Stimulated activated CD4-positive, alpha-beta T cell treated with anti-CD3 and anti-CD28 coated beads, TNF-alpha, amount 100 ng/mL, for 4 hours (primary cell): ENCODE measurements around the gene B4GALNT4.
"Not testable (repeated sequence)": the region's sequence is repeated elsewhere in the genome, so short reads cannot be mapped to it uniquely, and the experiment has no call there.

Experiments used
- DNase-seq, 3 experiments: peaks; one replicate each; pipeline ENCODE4 v3.0.0-alpha.2; 2020; ENCODE audit warnings: low read depth in 3 of 3

Gene B4GALNT4

DNA sequence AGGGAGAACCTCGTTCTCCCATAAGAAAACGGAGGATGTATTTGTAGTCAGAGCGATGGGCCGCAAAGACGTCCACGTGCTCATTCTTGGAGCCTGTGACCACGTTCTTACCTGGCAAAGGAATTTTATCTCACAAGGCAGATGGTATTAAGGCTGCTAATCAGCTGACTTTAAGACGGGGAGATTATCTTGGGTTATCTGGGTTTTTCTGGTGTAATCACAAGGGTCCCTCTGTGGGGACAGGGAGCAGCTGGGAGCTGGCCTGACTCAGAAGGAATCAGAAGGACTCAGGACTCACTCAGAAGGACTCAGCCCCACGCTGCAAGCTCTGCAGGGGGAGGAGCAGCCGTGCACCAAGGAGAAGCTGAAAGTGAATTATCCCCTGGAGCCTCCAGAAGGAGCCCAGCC, 53.0 kb downstream of the B4GALNT4 start:
- DNase-seq, result no peak

DNA sequence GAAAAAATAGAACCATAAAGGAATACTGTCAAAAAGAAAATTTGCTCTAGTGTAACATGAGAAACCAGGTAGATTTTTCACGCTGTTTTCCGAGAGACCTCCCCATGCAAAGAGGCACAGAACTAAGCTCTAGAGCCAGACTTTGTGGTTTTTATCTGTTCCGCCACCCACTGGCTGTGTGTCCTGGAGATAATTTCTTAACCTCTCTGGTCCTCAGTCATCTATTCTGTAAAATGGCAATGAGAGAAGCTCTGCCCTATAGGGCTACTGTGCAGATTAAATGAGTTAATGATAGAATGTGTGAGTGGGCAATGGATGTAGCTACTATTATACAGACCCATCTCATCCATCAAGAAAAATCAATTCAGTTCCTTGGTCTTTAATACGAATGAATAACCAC, 54.9 kb downstream of the B4GALNT4 start:
- DNase-seq, result no peak

DNA sequence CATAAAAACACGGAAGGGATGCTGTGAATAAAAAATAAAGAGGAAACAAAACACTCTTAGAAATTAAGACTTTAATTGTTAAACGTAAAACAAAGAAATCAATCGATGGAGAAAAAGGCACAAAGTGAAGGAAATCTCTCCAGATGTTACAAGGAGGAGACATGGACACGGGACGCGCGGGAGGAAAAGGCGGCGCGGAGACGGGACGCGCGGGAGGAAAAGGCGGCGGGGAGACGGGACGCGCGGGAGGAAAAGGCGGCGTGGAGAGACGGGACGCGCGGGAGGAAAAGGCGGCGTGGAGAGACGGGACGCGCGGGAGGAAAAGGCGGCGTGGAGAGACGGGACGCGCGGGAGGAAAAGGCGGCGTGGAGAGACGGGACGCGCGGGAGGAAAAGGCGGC, 55.5 kb downstream of the B4GALNT4 start:
- DNase-seq, result not testable (repeated sequence)

- no peak for DNase-seq
These were observed 56.0 kb downstream of the B4GALNT4 start for GRCh38 chr11:425301-425700.

- DNase-seq, result no peak
These were observed 57.6 kb downstream of the B4GALNT4 start for GRCh38 chr11:426851-427250.

- DNase-seq, result no peak
These were observed 59.0 kb downstream of the B4GALNT4 start for GRCh38 chr11:428295-428694.

DNA sequence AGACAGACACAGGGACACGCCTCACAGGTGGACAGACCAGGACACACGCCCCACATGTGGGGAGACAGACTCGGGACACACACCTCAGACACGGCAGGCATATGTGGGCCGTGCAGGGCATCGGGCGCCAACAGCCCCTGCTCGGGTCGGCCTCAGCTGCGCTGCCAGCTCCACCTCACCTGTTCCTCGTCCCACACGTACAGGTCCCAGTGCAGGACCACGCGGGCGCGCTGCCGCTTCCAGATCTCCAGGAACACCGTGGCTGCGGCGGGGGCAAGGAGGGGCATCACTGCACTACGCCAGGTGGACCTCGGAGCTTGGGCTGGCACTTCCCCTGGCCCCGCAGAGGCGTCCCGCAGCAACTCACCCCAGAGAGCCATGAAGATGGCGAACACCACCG, 60.1 kb downstream of the B4GALNT4 start:
- DNase-seq, result no peak

DNA sequence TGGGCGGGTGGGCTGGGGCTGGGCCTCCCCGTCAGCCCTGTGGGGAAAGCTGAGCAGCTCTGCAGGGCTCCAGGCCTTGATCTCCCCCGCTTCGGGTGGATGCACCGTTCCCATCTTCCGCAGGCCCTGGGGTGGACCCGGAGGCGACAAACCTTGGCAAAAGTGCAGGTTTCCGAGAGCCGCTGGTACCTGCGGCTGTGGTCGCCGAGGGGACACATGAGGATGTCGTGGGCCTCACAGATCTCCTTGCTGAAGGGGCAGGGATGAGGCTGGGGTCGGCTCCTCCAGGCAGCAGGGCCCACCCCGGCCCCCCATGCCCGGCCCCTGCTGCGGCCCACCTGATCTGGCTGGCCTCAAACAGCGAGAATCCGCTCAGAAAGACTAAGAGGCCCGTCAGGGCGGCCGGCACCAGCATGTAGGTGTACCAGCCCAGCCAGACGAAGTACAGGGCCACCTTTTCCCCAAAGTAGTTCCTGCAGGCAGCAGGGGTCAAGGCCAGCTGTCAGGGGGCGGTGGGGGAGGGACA, 60.7 kb downstream of the B4GALNT4 start:
- DNase-seq, result no peak
